AG04449 (cell line): ENCODE data around the gene TFPI.

ENCODE experiments used
- CTCF ChIA-PET: fragments of 350-600 bp; formaldehyde crosslinking; extraction: SDS; loops from one replicate; lab custom pipeline; 2021; ENCODE audit warnings: antibody characterized with exemption; lab: Yijun Ruan, JAX
- POLR2A ChIA-PET: fragments of 400-600, 350-600 bp; formaldehyde crosslinking; extraction: SDS; loops from one replicate; lab custom pipeline; 2020; ENCODE audit warnings: antibody characterized with exemption, inconsistent platforms; lab: Yijun Ruan, JAX
- DNase-seq: peaks from one replicate; pipeline ENCODE4 v3.0.0-alpha.2; 2010; ENCODE audit warnings: low read depth, low spot score
- H3K4me3 ChIP-seq: 2 replicates; pipeline ENCODE4 v1.5.1; 2011; ENCODE audit warnings: low read depth, mild to moderate bottlenecking, control low read depth, low read length
- CTCF ChIP-seq: IDR thresholded peaks from one replicate; pipeline ENCODE4 v1.5.1; 2011; ENCODE audit warnings: mild to moderate bottlenecking, moderate library complexity, low read length, control low read depth, inconsistent platforms; ENCODE audit not compliant: insufficient read depth; ENCODE audit errors: missing control alignments

TFPI gene

GRCh38 chr2:187581125-187581896 lies 27.1 kb upstream of the TFPI start:
- TF ChIP-seq CTCF: peak; percentile 50
- no peak overlapping the region for H3K4me3 ChIP-seq
- DNase-seq: no peak
- POLR2A ChIA-PET: no interaction called here
- CTCF ChIA-PET: interaction anchor here (0.6 to 12.0 kb wide), 62 partner anchors 10 to 1859 kb away, joined by 3 to 718 read pairs (median 5); partner anchors contain the start of genes COL5A2, GULP1 and TFPI

- H3K4me3 ChIP-seq: peak overlapping the region; percentile 31; the same call in 1 of the 2 replicates
- DNase-seq: no peak
- ChIA-PET POLR2A (no interaction called here), CTCF (interaction anchor here (0.6 to 12.0 kb wide), 61 partner anchors 10 to 1860 kb away, joined by 3 to 718 read pairs (median 5); partner anchors contain the start of genes COL5A2 and TFPI)
- TF ChIP-seq CTCF: peak; percentile 12
These were observed 26.4 kb upstream of the TFPI start for GRCh38 chr2:187580462-187581124.

GRCh38 chr2:187577310-187577709 lies 23.1 kb upstream of the TFPI start:
- ChIA-PET CTCF (interaction anchor here (1.1 to 12.0 kb wide), 4 partner anchors 9 to 83 kb away, joined by 3 to 718 read pairs (median 41); no protein-coding TSS in a partner anchor), POLR2A (no interaction called here)
- H3K4me3 ChIP-seq: no peak overlapping the region
- no peak for TF ChIP-seq CTCF
- DNase-seq: no peak

- CTCF ChIA-PET: interaction anchor here (1.1 to 12.0 kb wide), 3 partner anchors 9 to 75 kb away, joined by 3 to 718 read pairs (median 14); no protein-coding TSS in a partner anchor
- TF ChIP-seq CTCF: no peak
- POLR2A ChIA-PET: no interaction called here
- DNase-seq: no peak
- no peak overlapping the region for H3K4me3 ChIP-seq
These were observed 22.7 kb upstream of the TFPI start for GRCh38 chr2:187576906-187577305.

GRCh38 chr2:187575751-187576067 lies 21.5 kb upstream of the TFPI start:
- no peak for TF ChIP-seq CTCF
- POLR2A ChIA-PET: interaction anchor here (1.8 kb wide), 1 partner anchor 76 kb away, joined by 4 read pairs; no protein-coding TSS in a partner anchor

More at GRCh38 chr2:187575751-187576067, 21.5 kb upstream of the TFPI start:
- CTCF ChIA-PET: interaction anchor here (1.0 to 1.8 kb wide), 7 partner anchors 9 to 713 kb away, joined by 3 to 41 read pairs (median 4); no protein-coding TSS in a partner anchor
- no peak overlapping the region for H3K4me3 ChIP-seq
- no peak for DNase-seq
